LNCAP (cell line): ENCODE data around the gene EPHA10.

Source experiments
- TF ChIP-seq, protein P1 (sequence below): fragments of 450-650 bp; IDR thresholded peaks from 2 replicates; pipeline ENCODE4 v1.5.1; 2017; ENCODE audit warnings: mild to moderate bottlenecking

EPHA10 gene

DNA sequence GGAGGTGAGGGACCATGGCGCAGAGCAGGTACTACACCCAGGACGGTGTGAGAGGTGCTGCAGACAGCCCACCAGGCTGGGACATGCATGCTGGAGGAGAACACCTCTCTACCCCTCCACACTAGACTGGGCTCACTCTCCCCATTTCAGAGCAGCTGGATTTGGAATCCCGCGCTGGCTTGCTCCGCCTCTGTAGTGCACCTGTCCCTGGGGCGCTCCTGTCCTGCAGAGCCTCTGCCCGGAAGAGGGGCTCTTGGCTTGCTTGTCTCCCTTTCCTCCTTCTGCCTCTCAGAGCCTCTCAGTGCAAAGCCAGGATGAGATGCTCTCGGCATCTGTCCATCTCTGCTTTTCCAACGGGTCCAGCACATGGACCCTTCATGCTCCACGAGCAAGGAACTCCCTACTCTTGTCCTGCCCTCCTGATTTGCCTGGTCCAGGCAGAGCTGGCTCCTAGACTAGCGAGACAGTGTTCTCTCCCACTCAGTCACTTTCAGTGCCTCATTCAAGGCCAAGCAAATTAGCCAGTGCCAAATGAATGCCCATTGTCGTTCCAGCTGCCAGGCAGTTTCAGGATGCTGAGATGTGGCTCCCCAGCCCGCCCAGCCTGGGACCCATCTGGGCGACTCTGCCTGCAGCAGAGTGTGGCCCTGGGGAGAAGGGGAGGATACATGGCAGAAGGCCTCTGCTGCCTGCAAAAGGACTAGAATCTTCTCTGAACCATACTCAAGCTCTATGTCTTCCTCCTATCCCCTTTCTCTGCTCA, 38.9 kb downstream of the EPHA10 start:
- TF ChIP-seq, protein P1, sequence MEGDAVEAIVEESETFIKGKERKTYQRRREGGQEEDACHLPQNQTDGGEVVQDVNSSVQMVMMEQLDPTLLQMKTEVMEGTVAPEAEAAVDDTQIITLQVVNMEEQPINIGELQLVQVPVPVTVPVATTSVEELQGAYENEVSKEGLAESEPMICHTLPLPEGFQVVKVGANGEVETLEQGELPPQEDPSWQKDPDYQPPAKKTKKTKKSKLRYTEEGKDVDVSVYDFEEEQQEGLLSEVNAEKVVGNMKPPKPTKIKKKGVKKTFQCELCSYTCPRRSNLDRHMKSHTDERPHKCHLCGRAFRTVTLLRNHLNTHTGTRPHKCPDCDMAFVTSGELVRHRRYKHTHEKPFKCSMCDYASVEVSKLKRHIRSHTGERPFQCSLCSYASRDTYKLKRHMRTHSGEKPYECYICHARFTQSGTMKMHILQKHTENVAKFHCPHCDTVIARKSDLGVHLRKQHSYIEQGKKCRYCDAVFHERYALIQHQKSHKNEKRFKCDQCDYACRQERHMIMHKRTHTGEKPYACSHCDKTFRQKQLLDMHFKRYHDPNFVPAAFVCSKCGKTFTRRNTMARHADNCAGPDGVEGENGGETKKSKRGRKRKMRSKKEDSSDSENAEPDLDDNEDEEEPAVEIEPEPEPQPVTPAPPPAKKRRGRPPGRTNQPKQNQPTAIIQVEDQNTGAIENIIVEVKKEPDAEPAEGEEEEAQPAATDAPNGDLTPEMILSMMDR, result no peak

DNA sequence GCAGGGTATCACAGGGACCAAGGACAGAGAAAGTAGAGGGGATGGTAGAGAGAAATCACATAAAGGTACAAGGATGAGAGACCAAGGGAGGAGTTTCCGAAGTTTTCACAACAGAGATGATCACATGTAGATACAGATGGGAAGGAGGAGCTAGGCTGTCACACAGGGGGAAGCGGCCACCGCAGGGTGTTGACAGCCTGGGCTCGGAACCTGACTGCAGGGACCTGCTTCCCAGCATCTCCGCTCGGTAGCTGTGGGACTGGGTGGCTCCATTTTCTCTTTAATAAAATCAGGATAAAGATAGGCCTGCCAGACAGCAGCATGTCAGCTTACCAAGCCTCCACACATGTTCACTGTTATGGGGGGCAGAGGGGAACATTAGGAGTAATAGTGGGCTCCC, 40.3 kb downstream of the EPHA10 start:
- TF ChIP-seq, protein P1, result no peak

DNA sequence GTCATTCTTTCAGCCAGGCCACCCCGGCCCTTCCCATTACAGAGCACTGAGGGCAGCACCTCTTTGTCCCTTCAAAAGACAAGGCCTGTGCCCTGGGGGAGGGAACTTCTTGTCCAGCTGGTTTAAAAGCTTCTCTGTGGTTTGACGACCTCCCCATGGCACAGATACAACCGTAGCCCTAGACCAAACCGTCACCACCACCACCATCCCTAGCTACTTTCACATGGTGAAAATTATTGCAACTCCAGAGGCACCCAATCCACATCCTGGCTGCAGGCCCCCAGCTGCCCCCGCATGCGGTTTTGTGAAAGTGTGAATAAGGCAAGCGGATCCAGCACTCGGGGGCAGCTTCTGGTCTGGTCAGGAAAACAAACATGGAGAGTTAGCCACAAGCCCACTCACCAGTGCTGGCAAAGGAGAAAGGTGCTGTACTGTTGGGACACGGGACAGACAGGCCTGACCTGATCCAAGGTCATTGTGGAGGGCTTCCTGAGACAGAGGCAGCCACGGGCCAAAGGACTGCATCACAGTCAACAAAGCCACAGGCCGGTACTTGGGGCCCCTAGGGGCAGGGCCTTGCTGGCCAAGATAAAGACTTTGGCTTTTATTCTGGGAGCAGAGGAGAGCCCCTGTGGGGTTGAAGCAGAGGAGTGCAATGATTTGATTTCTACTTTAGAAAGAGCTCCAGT, 41.4 kb downstream of the EPHA10 start:
- TF ChIP-seq, protein P1, result no peak

DNA sequence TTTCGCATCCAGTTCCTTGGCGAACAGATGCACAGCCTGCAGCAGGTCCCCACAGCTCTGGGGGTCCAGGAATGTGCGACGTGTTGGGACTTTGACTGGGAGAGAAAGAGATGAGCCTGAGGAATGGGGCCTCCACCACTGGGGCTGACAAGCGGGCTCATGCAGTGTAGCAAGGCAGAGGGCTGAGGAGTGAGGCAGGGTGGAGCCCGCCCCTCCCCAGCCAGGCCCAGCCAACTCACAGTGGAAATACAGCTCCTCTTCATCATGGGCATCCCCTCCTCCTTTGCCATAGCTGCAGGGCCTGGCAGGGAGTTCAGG, 41.9 kb downstream of the EPHA10 start:
- TF ChIP-seq, protein P1, result no peak

DNA sequence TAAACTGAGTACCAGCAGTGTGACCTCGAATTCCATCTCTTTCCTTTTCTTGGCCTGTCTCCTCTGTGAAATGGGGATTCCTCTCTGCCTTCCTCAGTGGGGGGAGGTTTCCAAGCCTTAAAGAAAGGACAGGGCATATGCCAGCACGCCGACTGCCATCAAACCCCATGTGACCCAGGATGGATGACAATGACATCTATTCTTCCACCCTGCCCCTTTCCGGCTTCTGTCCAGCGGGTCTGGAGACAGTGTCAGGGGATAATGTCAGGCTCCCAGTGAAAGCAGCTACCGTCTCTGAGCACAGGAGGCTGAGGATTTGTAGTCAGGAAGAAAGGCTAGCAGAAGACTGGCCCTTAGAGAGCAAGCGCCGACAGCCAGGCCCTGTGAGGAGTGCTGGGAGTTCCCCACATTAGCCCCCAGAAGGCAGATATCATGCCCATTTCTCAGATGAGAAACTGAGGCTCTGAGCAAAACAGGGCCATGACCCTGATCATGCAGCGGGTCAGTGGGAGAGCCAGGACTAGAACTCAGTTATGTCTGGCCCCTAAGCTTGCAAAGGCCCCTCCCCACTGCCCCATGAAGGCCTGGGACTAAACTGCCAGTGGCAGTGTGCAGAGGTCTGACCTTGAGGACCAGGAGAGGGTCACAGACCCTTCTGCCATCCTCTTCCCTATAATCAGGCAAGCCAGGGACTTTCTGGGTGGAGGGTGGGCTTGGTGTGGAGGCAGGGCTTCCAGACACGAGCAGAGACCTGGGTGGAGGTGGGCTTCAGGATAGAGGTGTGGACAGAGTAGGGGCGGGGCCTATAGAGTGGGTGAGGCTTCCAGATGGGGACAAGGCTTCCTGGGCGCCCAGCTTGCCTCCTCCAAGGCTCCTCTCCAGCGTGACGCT, 42.5 kb downstream of the EPHA10 start:
- TF ChIP-seq, protein P1, result no peak

DNA sequence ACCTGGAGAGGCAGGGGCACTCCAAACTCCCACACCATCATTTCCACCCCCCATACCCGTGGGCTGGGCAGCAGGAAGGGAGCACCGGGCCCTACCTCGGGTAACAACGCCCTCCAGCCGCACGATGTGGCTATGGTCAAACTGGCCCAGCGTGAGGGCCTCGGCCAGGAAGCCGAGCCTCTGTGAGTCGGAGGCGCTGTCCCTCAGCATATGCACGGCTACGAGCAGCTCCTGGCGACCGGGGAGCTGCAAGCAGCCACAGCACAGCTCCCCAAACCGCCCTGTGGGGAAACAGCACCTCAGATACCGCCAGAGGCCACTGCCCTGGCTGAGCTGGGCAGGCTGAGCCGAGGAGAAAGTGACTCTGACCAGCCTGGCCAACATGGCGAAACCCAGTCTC, 43.4 kb downstream of the EPHA10 start:
- TF ChIP-seq, protein P1, result no peak

DNA sequence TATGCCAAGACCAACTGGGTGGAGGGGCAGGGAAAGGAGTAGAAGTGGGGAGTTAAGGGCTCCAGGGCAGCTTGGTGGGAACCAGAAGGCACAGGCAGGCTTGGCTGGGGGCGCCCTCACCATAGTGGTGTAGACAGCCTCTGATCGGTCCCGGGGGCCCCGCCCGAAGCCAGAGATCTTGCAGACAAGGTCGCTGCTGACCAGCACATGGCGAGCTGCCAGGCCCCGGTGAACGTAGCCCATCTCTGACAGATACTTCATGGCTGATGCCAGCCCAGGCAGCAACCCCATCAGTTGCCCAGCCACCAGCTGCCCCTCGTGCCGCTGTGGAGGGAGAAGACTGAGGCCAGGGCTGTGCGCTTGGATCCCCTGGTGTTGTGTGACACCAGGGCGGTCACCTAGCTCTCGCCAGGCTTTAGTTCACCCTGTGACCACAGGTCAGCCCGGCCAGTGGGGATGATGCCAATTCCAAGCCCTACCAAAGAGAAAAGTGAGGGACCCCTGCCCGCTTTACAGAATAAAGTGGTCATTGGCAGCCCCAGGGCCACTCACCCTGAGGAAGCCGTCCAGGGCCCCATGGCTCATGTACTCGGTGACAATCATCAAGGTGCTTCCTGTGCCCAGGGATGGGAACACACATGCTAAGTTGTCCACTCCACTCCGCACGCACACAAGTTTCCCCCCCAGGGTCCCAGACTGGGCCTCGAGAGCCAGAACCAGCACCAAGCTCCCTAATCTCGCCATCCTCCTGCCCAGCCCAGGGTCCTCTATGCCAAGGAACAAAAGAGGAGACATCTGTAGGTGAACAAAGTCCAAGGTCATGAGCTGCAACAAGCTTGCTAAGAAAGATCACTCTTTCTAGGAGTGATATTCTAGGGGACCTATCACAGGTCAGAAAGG, 44.4 kb downstream of the EPHA10 start:
- TF ChIP-seq, protein P1, result no peak
